ENCODE results near the gene IFT52.
"Not testable (repeated sequence)": the region's sequence is repeated elsewhere in the genome, so short reads cannot be mapped to it uniquely, and the experiment has no call there.

IFT52 gene

DNA sequence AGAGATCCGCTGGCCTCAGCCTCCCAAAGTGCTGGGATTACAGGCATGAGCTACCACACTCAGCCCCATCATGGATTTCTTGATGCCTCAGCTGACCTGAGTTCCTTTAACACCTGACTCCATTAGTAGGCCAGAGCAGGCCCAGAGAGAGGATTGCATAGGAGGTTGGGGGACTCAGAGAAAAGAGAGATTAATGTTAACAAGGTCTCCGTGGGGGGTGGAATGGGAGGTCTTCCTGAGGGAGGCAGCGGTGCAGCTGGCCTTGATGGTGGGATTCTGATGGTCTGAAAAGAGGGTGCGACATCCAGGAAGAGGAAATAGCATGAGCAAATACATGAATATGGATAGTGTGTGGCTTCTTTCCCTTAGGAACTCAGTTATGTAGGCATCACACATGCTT lies 22.0 kb upstream of the IFT52 start:
- DNase-seq = no peak

- DNase-seq = no peak
These were observed 21.5 kb upstream of the IFT52 start for GRCh38 chr20:43569282-43569681.

DNA sequence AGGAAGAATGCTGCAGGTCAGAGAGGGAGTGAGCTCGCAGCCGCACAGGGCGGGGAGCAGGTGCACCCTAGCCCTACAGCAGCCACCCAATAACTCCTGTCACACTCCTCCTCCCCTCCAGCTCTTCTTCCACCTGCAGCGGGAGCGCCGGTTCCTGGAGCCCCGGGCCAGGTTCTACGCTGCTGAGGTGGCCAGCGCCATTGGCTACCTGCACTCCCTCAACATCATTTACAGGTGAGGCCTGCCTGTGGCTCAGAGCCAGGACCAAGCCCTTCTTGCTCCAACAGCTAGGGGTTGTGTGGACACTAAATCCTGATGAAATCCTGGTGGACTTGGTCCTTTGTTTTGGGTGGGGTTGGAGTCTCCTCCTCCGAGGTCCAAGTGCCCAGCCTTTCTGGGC lies 20.2 kb upstream of the IFT52 start:
- DNase-seq = no peak

DNA sequence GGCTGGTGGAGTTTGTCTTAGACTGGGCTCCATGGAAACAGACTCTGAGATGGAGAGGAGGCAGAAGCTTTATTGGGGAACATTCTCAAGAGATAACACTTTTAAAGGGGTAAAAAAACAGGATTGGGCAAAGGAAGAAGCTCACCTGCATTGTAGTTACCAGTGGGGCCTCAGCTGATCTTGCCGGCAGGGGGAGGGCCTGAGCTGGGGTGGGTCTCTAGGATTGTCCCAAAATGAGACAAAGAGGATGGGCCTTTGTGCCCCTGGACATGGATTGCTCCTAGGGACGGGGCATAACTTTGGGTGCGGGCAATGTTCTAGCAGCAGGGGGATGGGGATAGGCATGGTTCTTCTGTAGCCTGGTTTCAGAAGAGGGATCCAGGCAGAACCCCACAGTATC lies 19.4 kb upstream of the IFT52 start:
- DNase-seq = no peak

DNA sequence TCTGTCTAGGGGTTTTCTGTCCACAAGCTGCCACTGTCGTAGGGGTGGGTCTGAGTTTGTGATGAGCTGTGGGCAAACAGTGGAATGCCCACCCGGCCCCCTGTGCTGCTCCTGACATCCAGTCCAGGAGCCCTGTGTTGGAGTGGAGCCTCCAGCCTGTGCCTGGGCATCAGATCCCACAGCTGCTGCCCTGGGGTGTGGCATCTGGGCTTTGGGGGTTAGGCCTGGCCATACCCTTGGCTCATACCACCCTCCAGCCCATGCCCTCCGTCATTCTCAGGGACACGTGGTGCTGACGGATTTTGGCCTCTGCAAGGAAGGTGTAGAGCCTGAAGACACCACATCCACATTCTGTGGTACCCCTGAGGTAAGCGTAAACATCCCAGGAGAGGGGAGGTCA lies 19.0 kb upstream of the IFT52 start:
- no peak for DNase-seq

DNA sequence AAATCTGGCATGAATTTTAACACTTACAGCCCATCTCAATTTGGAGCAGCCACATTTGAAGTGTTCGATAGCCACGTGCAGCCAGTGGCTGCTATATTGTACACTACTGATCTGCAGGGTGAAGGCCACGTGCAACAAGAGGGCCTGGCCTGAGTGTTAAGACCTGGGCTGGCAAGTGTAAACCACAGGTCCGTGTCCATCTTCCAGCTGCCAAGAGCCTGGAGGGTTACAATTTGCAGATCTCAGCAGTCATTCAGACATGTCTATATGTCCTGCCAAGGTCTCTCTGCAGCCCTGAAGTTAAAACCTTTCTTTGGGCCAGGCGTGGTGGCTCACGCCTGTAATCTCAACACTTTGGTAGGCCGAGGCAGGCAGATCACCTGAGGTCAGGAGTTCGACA lies 17.8 kb upstream of the IFT52 start:
- no peak for DNase-seq

- no peak for DNase-seq
These were observed 14.6 kb upstream of the IFT52 start for GRCh38 chr20:43576108-43576507.

DNA sequence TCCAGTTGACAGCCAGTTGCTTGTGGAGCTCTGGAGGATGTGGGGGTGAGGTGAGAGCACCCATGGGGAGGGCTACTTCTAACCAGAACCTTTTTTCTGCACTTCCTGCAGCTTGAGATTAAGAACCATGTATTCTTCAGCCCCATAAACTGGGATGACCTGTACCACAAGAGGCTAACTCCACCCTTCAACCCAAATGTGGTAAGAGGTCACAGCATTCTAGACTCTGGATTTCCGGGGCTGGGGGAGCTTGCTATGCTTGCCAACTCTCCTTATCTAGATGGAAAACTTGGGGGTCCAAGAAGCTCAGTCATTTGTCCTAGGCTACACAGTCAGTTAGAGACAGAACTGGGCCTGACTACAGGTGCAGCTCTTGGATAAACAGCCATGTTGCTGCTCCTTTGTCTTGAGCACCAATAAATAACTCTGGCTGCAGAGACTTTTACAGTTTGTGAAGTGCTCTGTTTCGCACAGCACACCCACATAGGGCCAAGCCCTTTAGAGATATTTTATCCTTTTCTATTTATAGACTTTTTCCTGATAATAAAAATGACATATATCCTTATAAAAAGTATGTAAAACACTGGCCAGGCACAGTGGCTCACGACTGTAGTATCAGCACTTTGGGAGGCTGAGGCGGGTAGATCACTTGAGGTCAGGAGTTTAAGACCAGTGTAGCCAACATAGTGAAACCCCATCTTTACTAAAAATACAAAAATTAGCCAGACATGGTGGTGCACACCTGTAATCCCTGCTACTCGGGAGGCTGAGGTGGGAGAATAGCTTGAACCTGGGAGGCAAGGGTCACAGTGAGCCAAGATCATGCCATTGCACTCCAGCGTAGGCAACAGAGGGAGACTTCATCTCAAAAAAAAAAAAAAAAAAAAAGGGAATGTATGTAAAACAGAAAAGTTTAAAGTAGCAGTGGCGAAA lies 10.6 kb upstream of the IFT52 start:
- DNase-seq = peak; percentile 1

- DNase-seq = no peak
These were observed 7.4 kb upstream of the IFT52 start for GRCh38 chr20:43583133-43583864.

- DNase-seq = no peak
These were observed 6.7 kb upstream of the IFT52 start for GRCh38 chr20:43583982-43584432.

- DNase-seq = no peak
These were observed 6.1 kb upstream of the IFT52 start for GRCh38 chr20:43584448-43585136.

DNA sequence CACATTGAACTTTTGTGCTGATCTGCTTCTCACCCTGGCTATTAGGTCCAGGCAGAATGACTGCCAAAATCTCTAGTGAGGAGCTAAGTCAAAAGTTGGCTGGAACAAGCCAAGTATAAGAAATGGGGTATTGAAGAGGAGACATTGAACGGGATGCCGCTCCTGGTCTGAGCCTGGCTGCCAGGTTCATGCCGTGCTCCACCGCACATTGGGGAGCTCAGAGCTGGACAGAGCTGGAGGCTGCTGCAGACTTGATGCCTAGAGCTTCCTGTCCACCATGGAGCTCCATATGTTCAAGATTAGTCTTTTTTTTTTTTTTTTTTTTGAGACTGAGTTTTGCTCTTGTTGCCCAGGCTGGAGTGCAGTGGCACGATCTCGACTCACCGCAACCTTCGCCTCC lies 4.1 kb upstream of the IFT52 start:
- DNase-seq = no peak

GRCh38 chr20:43588526-43588925 lies 2.2 kb upstream of the IFT52 start:
- not testable (repeated sequence) for DNase-seq

- peak; percentile 38 for DNase-seq
These were observed 723 bp upstream of the IFT52 start for GRCh38 chr20:43590036-43590391.

- not testable (repeated sequence) for DNase-seq
These were observed 11.2 kb downstream of the IFT52 start for GRCh38 chr20:43601960-43602359.

DNA sequence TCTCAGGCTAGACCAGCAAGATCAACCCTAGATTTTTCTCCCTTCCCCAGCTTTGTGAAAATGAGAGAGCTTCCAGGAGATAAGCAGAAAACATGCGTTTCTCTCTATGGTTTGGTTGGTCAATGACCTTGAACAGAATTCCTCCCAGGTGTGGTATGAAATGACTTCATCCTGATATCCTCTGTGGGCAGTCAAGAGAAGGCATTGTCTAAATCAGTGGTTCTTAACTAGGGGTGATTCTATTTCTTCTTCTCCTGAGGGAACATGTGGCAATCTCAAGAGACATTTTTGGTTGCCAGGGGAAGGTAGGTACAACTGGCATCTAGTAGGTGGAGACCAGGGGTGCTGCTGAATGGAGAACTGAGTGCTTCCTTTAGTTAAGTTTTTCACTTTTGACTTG lies 12.4 kb downstream of the IFT52 start:
- no peak for DNase-seq

GRCh38 chr20:43605715-43606114 lies 15.0 kb downstream of the IFT52 start:
- DNase-seq = no peak

GRCh38 chr20:43607278-43607677 lies 16.5 kb downstream of the IFT52 start:
- DNase-seq = not testable (repeated sequence)

DNA sequence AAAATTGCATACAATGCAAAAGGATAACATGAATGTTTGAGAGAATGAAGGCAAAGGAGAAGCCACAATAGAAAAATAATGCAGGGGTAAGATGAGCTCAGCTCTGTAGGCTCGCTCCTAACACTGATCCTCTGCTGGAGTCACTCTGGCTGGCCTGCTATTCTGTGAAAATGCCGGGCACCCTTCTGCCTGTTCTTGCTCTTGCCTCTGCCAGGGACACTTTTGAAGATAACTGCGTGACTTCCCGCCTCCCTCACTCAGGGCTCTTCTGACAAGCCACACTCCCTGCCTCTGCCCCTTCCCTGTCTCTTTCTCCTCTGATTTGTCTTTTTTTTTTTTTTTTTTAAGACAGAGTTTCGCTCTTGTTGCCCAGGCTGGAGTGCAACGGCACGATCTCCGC lies 40.9 kb downstream of the IFT52 start:
- no peak for DNase-seq

GRCh38 chr20:43636429-43636828 lies 45.7 kb downstream of the IFT52 start:
- DNase-seq = no peak

DNA sequence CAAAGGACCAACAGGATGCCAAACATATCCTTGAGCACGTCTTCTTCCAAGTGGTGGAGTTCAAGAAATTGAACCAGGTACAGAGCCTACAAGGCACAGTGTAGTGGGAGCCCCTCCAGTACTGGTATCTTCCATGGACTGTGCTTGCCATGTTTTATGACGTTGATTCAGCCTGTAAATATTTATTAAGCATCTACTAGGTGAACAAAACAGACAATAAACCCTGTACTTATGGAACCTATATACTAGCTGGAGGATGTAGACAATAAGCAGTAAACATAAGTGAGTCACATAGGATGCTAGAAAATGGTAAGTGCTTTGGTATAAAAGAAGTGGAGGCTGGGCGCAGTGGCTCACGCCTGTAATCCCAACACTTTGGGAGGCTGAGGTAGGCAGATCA lies 51.8 kb downstream of the IFT52 start:
- DNase-seq = no peak

DNA sequence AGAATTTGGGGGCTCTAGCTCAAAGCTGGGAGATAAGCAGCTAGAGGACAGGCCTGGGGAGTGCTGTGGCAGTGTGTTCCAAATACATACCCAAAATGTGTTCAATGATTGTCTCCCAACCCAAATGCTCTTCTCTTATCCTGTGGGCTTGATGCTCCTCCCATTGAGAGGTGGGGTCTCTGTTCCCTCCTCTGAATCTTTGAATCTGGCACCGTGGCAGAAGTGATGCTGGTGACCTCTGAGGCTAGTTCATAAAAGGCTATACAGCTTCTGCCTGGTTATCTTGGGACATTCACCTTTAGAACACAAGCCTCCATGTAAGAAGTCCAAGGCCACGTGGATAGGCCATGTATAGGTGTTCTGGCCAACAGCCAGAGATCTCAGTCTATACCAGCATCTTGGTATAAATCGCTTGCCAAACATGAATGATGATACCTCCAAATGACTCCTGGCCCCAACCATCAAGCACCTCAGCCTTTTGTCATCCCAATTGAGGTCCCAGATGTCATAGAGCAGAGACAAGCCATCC lies 60.3 kb downstream of the IFT52 start:
- no peak for DNase-seq

DNA sequence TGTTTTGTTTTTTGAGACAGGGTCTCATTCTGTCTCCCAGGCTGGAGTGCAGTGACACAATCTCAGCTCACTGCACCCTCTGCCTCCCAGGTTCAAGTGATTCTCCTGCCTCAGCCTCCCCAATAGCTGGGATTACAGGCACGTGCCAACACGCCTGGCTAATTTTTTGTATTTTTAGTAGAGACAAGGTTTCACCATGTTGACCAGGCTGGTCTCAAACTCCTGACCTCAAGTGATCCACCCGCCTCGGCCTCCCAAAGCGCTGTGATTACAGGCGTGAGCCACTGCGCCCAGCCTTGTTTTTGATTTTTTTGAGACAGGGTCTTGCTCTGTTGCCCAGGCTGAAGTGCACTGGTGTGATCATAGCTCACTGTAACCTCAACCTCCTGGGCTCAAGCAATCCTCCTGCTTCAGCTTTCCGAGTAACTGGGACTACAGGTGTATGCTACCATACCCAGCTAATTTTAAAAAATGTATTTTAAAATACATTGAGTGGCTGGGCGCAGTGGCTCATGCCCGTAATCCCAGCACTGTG lies 61.0 kb downstream of the IFT52 start:
- DNase-seq = not testable (repeated sequence)

Data from NCI-H774 (cell line).